WTC11 (cell line): Measurements from ENCODE around the gene RFLNA. TPM values are rescaled to one million over a fixed set of nuclear protein-coding genes. Genes with fewer than 3 reads are reported as not detected.

Experiments
- ATAC-seq: fragments of 200-7000 bp; cut with Tn5 transposase; 2 replicates; pipeline ENCODE4 v1.10.0; 2021; ENCODE audit warnings: mild to moderate bottlenecking, moderate library complexity
- CTCF ChIA-PET: fragments of 300-600 bp; sonication (Branson Sonifier 250); formaldehyde crosslinking; loops from one replicate; lab custom pipeline; 2021; ENCODE audit warnings: antibody characterized with exemption; lab: Charles Lee
- POLR2A ChIA-PET: fragments of 350-600 bp; sonication (Branson Sonifier 250); formaldehyde crosslinking; loops from one replicate; lab custom pipeline; 2021; ENCODE audit warnings: antibody characterized with exemption; lab: Charles Lee
- DNase-seq: peaks from one replicate; pipeline ENCODE4 v3.0.0; 2021; ENCODE audit warnings: low spot score
- H3K27ac Mint-ChIP-seq: 2 replicates; pipeline ENCODE4 v1.8.0; 2021; ENCODE audit warnings: mixed read lengths
- H3K27me3 Mint-ChIP-seq: 2 replicates; pipeline ENCODE4 v1.8.0; 2021; ENCODE audit warnings: low read depth, mild to moderate bottlenecking, moderate library complexity, mixed read lengths
- H3K36me3 Mint-ChIP-seq: 2 replicates; pipeline ENCODE4 v1.8.0; 2021; ENCODE audit warnings: mixed read lengths
- H3K4me1 Mint-ChIP-seq: 2 replicates; pipeline ENCODE4 v1.8.0; 2022; ENCODE audit warnings: mixed read lengths
- H3K4me3 Mint-ChIP-seq: 2 replicates; pipeline ENCODE4 v1.8.0; 2021; ENCODE audit warnings: mild to moderate bottlenecking, moderate library complexity, mixed read lengths
- H3K9me3 Mint-ChIP-seq: 2 replicates; pipeline ENCODE4 v1.8.0; 2021; ENCODE audit warnings: mixed read lengths
- FOXK1 ChIP-seq: sonication (generic); formaldehyde crosslinking; IDR thresholded peaks from 2 replicates; pipeline ENCODE4 v1.8.0; 2022; ENCODE audit warnings: mild to moderate bottlenecking, moderate library complexity, missing genetic modification reagents
- NR3C1 ChIP-seq: sonication (generic); formaldehyde crosslinking; conservative IDR thresholded peaks from 2 replicates; pipeline ENCODE4 v1.8.1; 2023; ENCODE audit warnings: low read depth, mild to moderate bottlenecking, missing genetic modification reagents
- PRRX2 ChIP-seq: fragments of 250-450 bp; sonication (Bioruptor Pico); IDR thresholded peaks from 2 replicates; pipeline ENCODE4 v1.8.0; 2021; ENCODE audit warnings: mild to moderate bottlenecking
- RELA ChIP-seq: sonication (generic); formaldehyde crosslinking; IDR thresholded peaks from 2 replicates; pipeline ENCODE4 v1.8.1; 2022; ENCODE audit warnings: missing genetic modification reagents, mild to moderate bottlenecking, borderline replicate concordance
- RORB ChIP-seq: fragments of 250-450 bp; sonication (Bioruptor Pico); IDR thresholded peaks from 2 replicates; pipeline ENCODE4 v1.9.0; 2021; ENCODE audit warnings: mild to moderate bottlenecking
- SMAD3 ChIP-seq: sonication (generic); formaldehyde crosslinking; IDR thresholded peaks from 2 replicates; pipeline ENCODE4 v1.8.0; 2022; ENCODE audit warnings: missing genetic modification reagents, mild to moderate bottlenecking, borderline replicate concordance
- SOX15 ChIP-seq: fragments of 250-450 bp; sonication (Bioruptor Pico); IDR thresholded peaks from 2 replicates; pipeline ENCODE4 v1.9.0; 2021; ENCODE audit warnings: mild to moderate bottlenecking
- TCF7 ChIP-seq: sonication (generic); formaldehyde crosslinking; IDR thresholded peaks from 2 replicates; pipeline ENCODE4 v1.8.0; 2022; ENCODE audit warnings: mild to moderate bottlenecking, low read depth, missing genetic modification reagents, moderate library complexity
- TEAD4 ChIP-seq: sonication (generic); formaldehyde crosslinking; IDR thresholded peaks from 2 replicates; pipeline ENCODE4 v1.8.0; 2022; ENCODE audit warnings: mild to moderate bottlenecking, missing genetic modification reagents
- ZNF138 ChIP-seq: sonication (generic); formaldehyde crosslinking; conservative IDR thresholded peaks from 2 replicates; pipeline ENCODE4 v1.8.1; 2022; ENCODE audit warnings: mild to moderate bottlenecking, moderate library complexity, missing genetic modification reagents
- total RNA-seq: library from RNA; stranded (reverse); gene quantifications from 3 replicates; pipeline ENCODE4 v1.2.3, GENCODE V29; 2021
- TF ChIP-seq, protein P1 (sequence below): sonication (generic); formaldehyde crosslinking; IDR thresholded peaks from 2 replicates; pipeline ENCODE4 v1.8.0; 2023; ENCODE audit warnings: missing genetic modification reagents, mild to moderate bottlenecking, borderline replicate concordance
- TF ChIP-seq, protein P2 (sequence below): sonication (generic); formaldehyde crosslinking; IDR thresholded peaks from 2 replicates; pipeline ENCODE4 v1.8.0; 2022; ENCODE audit warnings: missing genetic modification reagents
- TF ChIP-seq, protein P3 (sequence below): sonication (generic); formaldehyde crosslinking; IDR thresholded peaks from 2 replicates; pipeline ENCODE4 v1.8.1; 2023; ENCODE audit warnings: mild to moderate bottlenecking, missing genetic modification reagents, moderate library complexity
- TF ChIP-seq, protein P4 (sequence below): sonication (generic); formaldehyde crosslinking; IDR thresholded peaks from 2 replicates; pipeline ENCODE4 v1.8.1; 2023; ENCODE audit warnings: mild to moderate bottlenecking, moderate library complexity, missing genetic modification reagents
- TF ChIP-seq, protein P5 (sequence below): sonication (generic); formaldehyde crosslinking; IDR thresholded peaks from 2 replicates; pipeline ENCODE4 v1.8.0; 2022; ENCODE audit warnings: mild to moderate bottlenecking, missing genetic modification reagents
- TF ChIP-seq, protein P6 (sequence below): sonication (generic); formaldehyde crosslinking; IDR thresholded peaks from 2 replicates; pipeline ENCODE4 v1.8.1; 2023; ENCODE audit warnings: mild to moderate bottlenecking, missing genetic modification reagents
- TF ChIP-seq, protein P7 (sequence below): sonication (generic); formaldehyde crosslinking; IDR thresholded peaks from 2 replicates; pipeline ENCODE4 v1.8.1; 2022; ENCODE audit warnings: mild to moderate bottlenecking, missing genetic modification reagents, moderate library complexity, borderline replicate concordance

Gene RFLNA
- total RNA-seq, 1 experiment from 2014 or later: 6.3 TPM

DNA sequence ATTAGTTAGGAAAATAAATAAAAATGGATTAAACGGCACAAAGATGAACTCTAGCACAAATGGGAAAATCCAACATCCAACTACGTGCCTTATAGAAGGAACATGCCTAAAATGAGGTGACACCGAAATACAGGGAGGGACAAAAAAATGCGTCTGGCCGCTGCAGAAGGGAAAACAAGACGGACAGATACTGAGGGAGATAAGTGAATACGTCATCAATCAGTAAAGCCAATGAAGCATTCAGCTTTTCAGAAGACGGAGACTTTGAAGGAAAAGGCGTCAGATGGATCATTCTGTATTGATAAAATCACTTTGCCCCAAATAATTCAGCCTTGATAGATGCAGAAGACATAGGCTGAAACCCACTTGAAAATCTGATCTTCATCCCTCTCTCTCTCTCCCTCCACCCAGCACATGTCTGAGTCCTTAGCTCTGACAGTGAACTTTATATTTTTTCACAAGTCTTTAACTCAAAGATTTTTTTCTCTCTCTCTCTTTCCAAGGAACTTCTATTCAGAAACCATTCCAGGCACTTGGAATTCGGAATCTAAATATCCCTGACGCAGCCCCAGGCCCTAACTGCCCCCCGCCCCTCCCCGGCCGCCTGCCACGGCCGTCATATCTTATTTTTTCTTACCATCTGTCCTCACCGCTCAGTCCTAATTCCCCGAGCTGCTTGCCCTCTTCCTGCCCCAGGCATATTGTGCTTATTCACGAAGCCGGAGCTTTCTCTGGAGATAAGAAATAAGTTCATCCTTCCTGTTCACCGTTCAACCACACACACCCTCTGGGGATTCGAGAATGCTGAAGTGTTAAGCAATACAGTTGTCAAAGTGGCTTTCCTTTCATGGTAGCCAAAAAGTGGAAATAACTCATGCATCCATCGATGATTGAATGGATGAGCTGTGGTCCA lies 35.5 kb upstream of the RFLNA start:
- CTCF ChIA-PET: interaction anchor here (0.6 to 1.7 kb wide), 3 partner anchors 13 to 227 kb away, joined by 3 to 5 read pairs (median 3); no protein-coding TSS in a partner anchor
- no peaks in the 10 kb centered on the region for H3K36me3 Mint-ChIP-seq
- H3K4me3 Mint-ChIP-seq: no peak overlapping the region
- H3K27ac Mint-ChIP-seq: no peak overlapping the region
- DNase-seq (no peak), ATAC-seq (no peak)
- H3K27me3 Mint-ChIP-seq: peaks cover 3% of the 10 kb centered on the region; the same call in 1 of the 2 replicates
- H3K9me3 Mint-ChIP-seq: no peaks in the 10 kb centered on the region
- POLR2A ChIA-PET: no interaction called here
- peaks cover 18% of the 10 kb centered on the region for H3K4me1 Mint-ChIP-seq
- TF ChIP-seq TCF7 (CRISPR knock-in tag): no peak
- TF ChIP-seq ZNF138 (CRISPR knock-in tag): no peak
- no peak for TF ChIP-seq TEAD4
- TF ChIP-seq FOXK1 (CRISPR knock-in tag): no peak
- TF ChIP-seq RORB: no peak
- TF ChIP-seq SMAD3 (CRISPR knock-in tag): no peak
- TF ChIP-seq RELA: no peak
- TF ChIP-seq, protein P1, sequence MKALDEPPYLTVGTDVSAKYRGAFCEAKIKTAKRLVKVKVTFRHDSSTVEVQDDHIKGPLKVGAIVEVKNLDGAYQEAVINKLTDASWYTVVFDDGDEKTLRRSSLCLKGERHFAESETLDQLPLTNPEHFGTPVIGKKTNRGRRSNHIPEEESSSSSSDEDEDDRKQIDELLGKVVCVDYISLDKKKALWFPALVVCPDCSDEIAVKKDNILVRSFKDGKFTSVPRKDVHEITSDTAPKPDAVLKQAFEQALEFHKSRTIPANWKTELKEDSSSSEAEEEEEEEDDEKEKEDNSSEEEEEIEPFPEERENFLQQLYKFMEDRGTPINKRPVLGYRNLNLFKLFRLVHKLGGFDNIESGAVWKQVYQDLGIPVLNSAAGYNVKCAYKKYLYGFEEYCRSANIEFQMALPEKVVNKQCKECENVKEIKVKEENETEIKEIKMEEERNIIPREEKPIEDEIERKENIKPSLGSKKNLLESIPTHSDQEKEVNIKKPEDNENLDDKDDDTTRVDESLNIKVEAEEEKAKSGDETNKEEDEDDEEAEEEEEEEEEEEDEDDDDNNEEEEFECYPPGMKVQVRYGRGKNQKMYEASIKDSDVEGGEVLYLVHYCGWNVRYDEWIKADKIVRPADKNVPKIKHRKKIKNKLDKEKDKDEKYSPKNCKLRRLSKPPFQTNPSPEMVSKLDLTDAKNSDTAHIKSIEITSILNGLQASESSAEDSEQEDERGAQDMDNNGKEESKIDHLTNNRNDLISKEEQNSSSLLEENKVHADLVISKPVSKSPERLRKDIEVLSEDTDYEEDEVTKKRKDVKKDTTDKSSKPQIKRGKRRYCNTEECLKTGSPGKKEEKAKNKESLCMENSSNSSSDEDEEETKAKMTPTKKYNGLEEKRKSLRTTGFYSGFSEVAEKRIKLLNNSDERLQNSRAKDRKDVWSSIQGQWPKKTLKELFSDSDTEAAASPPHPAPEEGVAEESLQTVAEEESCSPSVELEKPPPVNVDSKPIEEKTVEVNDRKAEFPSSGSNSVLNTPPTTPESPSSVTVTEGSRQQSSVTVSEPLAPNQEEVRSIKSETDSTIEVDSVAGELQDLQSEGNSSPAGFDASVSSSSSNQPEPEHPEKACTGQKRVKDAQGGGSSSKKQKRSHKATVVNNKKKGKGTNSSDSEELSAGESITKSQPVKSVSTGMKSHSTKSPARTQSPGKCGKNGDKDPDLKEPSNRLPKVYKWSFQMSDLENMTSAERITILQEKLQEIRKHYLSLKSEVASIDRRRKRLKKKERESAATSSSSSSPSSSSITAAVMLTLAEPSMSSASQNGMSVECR (CRISPR knock-in tag): no peak
- TF ChIP-seq, protein P2, sequence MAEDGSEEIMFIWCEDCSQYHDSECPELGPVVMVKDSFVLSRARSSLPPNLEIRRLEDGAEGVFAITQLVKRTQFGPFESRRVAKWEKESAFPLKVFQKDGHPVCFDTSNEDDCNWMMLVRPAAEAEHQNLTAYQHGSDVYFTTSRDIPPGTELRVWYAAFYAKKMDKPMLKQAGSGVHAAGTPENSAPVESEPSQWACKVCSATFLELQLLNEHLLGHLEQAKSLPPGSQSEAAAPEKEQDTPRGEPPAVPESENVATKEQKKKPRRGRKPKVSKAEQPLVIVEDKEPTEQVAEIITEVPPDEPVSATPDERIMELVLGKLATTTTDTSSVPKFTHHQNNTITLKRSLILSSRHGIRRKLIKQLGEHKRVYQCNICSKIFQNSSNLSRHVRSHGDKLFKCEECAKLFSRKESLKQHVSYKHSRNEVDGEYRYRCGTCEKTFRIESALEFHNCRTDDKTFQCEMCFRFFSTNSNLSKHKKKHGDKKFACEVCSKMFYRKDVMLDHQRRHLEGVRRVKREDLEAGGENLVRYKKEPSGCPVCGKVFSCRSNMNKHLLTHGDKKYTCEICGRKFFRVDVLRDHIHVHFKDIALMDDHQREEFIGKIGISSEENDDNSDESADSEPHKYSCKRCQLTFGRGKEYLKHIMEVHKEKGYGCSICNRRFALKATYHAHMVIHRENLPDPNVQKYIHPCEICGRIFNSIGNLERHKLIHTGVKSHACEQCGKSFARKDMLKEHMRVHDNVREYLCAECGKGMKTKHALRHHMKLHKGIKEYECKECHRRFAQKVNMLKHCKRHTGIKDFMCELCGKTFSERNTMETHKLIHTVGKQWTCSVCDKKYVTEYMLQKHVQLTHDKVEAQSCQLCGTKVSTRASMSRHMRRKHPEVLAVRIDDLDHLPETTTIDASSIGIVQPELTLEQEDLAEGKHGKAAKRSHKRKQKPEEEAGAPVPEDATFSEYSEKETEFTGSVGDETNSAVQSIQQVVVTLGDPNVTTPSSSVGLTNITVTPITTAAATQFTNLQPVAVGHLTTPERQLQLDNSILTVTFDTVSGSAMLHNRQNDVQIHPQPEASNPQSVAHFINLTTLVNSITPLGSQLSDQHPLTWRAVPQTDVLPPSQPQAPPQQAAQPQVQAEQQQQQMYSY (CRISPR knock-in tag): no peak
- no peak for TF ChIP-seq PRRX2 (CRISPR knock-in tag)
- TF ChIP-seq, protein P3, sequence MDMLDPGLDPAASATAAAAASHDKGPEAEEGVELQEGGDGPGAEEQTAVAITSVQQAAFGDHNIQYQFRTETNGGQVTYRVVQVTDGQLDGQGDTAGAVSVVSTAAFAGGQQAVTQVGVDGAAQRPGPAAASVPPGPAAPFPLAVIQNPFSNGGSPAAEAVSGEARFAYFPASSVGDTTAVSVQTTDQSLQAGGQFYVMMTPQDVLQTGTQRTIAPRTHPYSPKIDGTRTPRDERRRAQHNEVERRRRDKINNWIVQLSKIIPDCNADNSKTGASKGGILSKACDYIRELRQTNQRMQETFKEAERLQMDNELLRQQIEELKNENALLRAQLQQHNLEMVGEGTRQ (CRISPR knock-in tag): no peak
- TF ChIP-seq, protein P4, sequence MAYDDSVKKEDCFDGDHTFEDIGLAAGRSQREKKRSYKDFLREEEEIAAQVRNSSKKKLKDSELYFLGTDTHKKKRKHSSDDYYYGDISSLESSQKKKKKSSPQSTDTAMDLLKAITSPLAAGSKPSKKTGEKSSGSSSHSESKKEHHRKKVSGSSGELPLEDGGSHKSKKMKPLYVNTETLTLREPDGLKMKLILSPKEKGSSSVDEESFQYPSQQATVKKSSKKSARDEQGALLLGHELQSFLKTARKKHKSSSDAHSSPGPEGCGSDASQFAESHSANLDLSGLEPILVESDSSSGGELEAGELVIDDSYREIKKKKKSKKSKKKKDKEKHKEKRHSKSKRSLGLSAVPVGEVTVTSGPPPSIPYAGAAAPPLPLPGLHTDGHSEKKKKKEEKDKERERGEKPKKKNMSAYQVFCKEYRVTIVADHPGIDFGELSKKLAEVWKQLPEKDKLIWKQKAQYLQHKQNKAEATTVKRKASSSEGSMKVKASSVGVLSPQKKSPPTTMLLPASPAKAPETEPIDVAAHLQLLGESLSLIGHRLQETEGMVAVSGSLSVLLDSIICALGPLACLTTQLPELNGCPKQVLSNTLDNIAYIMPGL (CRISPR knock-in tag): no peak
- TF ChIP-seq NR3C1 (CRISPR knock-in tag): no peak
- TF ChIP-seq, protein P5, sequence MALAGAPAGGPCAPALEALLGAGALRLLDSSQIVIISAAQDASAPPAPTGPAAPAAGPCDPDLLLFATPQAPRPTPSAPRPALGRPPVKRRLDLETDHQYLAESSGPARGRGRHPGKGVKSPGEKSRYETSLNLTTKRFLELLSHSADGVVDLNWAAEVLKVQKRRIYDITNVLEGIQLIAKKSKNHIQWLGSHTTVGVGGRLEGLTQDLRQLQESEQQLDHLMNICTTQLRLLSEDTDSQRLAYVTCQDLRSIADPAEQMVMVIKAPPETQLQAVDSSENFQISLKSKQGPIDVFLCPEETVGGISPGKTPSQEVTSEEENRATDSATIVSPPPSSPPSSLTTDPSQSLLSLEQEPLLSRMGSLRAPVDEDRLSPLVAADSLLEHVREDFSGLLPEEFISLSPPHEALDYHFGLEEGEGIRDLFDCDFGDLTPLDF: no peak
- TF ChIP-seq, protein P6, sequence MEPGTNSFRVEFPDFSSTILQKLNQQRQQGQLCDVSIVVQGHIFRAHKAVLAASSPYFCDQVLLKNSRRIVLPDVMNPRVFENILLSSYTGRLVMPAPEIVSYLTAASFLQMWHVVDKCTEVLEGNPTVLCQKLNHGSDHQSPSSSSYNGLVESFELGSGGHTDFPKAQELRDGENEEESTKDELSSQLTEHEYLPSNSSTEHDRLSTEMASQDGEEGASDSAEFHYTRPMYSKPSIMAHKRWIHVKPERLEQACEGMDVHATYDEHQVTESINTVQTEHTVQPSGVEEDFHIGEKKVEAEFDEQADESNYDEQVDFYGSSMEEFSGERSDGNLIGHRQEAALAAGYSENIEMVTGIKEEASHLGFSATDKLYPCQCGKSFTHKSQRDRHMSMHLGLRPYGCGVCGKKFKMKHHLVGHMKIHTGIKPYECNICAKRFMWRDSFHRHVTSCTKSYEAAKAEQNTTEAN (CRISPR knock-in tag): no peak
- TF ChIP-seq SOX15 (CRISPR knock-in tag): no peak
- TF ChIP-seq, protein P7, sequence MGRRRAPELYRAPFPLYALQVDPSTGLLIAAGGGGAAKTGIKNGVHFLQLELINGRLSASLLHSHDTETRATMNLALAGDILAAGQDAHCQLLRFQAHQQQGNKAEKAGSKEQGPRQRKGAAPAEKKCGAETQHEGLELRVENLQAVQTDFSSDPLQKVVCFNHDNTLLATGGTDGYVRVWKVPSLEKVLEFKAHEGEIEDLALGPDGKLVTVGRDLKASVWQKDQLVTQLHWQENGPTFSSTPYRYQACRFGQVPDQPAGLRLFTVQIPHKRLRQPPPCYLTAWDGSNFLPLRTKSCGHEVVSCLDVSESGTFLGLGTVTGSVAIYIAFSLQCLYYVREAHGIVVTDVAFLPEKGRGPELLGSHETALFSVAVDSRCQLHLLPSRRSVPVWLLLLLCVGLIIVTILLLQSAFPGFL: no peak
